IPS DF 6.9 (cell line): ENCODE data around the gene SEC24C.
A peak's percentile ranks its signal among the peaks of the same experiment; 100 is the strongest.
"Not testable (repeated sequence)": the region's sequence is repeated elsewhere in the genome, so short reads cannot be mapped to it uniquely, and the experiment has no call there.

Source experiments
- DNase-seq: peaks from one replicate; pipeline ENCODE4 v3.0.0-alpha.2; 2013; ENCODE audit warnings: low read depth, low spot score
- H3K27ac ChIP-seq: one replicate; pipeline ENCODE4 v1.5.1; 2013; ENCODE audit warnings: low read length, control low read depth
- H3K27me3 ChIP-seq: 2 replicates; pipeline ENCODE4 v1.6.1; 2013; ENCODE audit warnings: mild to moderate bottlenecking, low read length; ENCODE audit not compliant: control insufficient read depth, insufficient read depth
- H3K36me3 ChIP-seq: 2 replicates; pipeline ENCODE4 v1.6.1; 2013; ENCODE audit warnings: low read length; ENCODE audit not compliant: control insufficient read depth, insufficient read depth
- H3K4me1 ChIP-seq: 2 replicates; pipeline ENCODE4 v1.6.1; 2013; ENCODE audit warnings: low read length; ENCODE audit not compliant: control insufficient read depth, insufficient read depth
- H3K4me3 ChIP-seq: 2 replicates; pipeline ENCODE4 v1.5.1; 2013; ENCODE audit warnings: mild to moderate bottlenecking, low read length
- H3K9me3 ChIP-seq: 2 replicates; pipeline ENCODE4 v1.6.1; 2013; ENCODE audit warnings: low read length, inconsistent platforms; ENCODE audit not compliant: control insufficient read depth, insufficient read depth
- WGBS: extraction: QIAGEN DNeasy Blood & Tissue Kit; methylation state at CpG from one replicate; pipeline ENCODE4 v1.1.7; 2013; ENCODE audit warnings: mixed read lengths, missing lambda C conversion rate; ENCODE audit not compliant: insufficient read length, insufficient coverage; 5-methylcytosine and 5-hydroxymethylcytosine counted together

Gene SEC24C

GRCh38 chr10:73785721-73786511 is 41.7 kb downstream of the SEC24C start:
- Histone ChIP-seq H3K4me1 (peaks cover 2% of the 10 kb centered on the region; the same call in 1 of the 2 replicates), H3K27me3 (no peaks in the 10 kb centered on the region), H3K36me3 (peaks cover 11% of the 10 kb centered on the region), H3K27ac (no peak overlapping the region), H3K9me3 (no peaks in the 10 kb centered on the region), H3K4me3 (peak overlapping the region; percentile 60; the same call in 1 of the 2 replicates)
- no peak for DNase-seq
- no CpG with 5 or more reads among the region's 54 CpGs for WGBS

GRCh38 chr10:73786512-73786885 is 42.3 kb downstream of the SEC24C start:
- no peaks in the 10 kb centered on the region for H3K9me3 ChIP-seq
- H3K36me3 ChIP-seq = peaks cover 17% of the 10 kb centered on the region
- peak overlapping the region; percentile 60; the same call in 1 of the 2 replicates for H3K4me3 ChIP-seq
- no CpG with 5 or more reads among the region's 2 CpGs for WGBS
- DNase-seq = no peak
- H3K4me1 ChIP-seq = peaks cover 2% of the 10 kb centered on the region; the same call in 1 of the 2 replicates
- no peak overlapping the region for H3K27ac ChIP-seq
- no peaks in the 10 kb centered on the region for H3K27me3 ChIP-seq

GRCh38 chr10:73787031-73787800 is 43.0 kb downstream of the SEC24C start:
- not testable (repeated sequence) for H3K9me3 ChIP-seq, H3K27ac ChIP-seq, H3K27me3 ChIP-seq, H3K4me1 ChIP-seq, H3K4me3 ChIP-seq, DNase-seq
- H3K36me3 ChIP-seq = peaks cover 21% of the 10 kb centered on the region
- no CpG with 5 or more reads among the region's 21 CpGs for whole genome bisulfite sequencing

GRCh38 chr10:73788864-73789658 is 44.9 kb downstream of the SEC24C start:
- Histone ChIP-seq H3K4me3 (no peak overlapping the region; the same call in 1 of the 2 replicates), H3K27me3 (no peaks in the 10 kb centered on the region), H3K27ac (no peak overlapping the region), H3K9me3 (no peaks in the 10 kb centered on the region), H3K36me3 (peaks cover 25% of the 10 kb centered on the region), H3K4me1 (peaks cover 2% of the 10 kb centered on the region)
- WGBS = no CpG with 5 or more reads among the region's 17 CpGs
- DNase-seq = no peak

- Histone ChIP-seq H3K36me3 (peaks cover 29% of the 10 kb centered on the region), H3K4me3 (no peak overlapping the region; the same call in 1 of the 2 replicates), H3K27me3 (no peaks in the 10 kb centered on the region), H3K27ac (no peak overlapping the region), H3K9me3 (no peaks in the 10 kb centered on the region), H3K4me1 (peaks cover 2% of the 10 kb centered on the region)
- no peak for DNase-seq
- no CpG with 5 or more reads among the region's 10 CpGs for WGBS
These were observed 45.5 kb downstream of the SEC24C start for GRCh38 chr10:73789659-73790055.

- no CpG with 5 or more reads among the region's 22 CpGs for WGBS
- Histone ChIP-seq H3K27me3 (no peaks in the 10 kb centered on the region), H3K4me3 (no peak overlapping the region), H3K4me1 (peaks cover 2% of the 10 kb centered on the region), H3K36me3 (peaks cover 29% of the 10 kb centered on the region), H3K27ac (no peak overlapping the region), H3K9me3 (no peaks in the 10 kb centered on the region)
- no peak for DNase-seq
These were observed 46.9 kb downstream of the SEC24C start for GRCh38 chr10:73790886-73791625.

- Histone ChIP-seq H3K4me3 (no peak overlapping the region), H3K36me3 (peaks cover 29% of the 10 kb centered on the region), H3K27me3 (no peaks in the 10 kb centered on the region), H3K9me3 (no peaks in the 10 kb centered on the region), H3K4me1 (no peaks in the 10 kb centered on the region; the same call in 1 of the 2 replicates), H3K27ac (no peak overlapping the region)
- no CpG with 5 or more reads among the region's 26 CpGs for WGBS
- DNase-seq = no peak
These were observed 47.8 kb downstream of the SEC24C start for GRCh38 chr10:73791871-73792400.

GRCh38 chr10:73793456-73793855 is 49.3 kb downstream of the SEC24C start:
- no peaks in the 10 kb centered on the region; the same call in 1 of the 2 replicates for H3K4me1 ChIP-seq
- H3K36me3 ChIP-seq = peaks cover 29% of the 10 kb centered on the region
- no peak overlapping the region for H3K27ac ChIP-seq
- no peaks in the 10 kb centered on the region for H3K9me3 ChIP-seq
- DNase-seq = no peak
- no CpG with 5 or more reads among the region's 5 CpGs for WGBS
- H3K27me3 ChIP-seq = no peaks in the 10 kb centered on the region
- H3K4me3 ChIP-seq = no peak overlapping the region

GRCh38 chr10:73795491-73795890 is 51.3 kb downstream of the SEC24C start:
- H3K9me3 ChIP-seq, DNase-seq, H3K4me1 ChIP-seq, H3K27me3 ChIP-seq, H3K4me3 ChIP-seq, H3K27ac ChIP-seq: not testable (repeated sequence)
- WGBS = no CpG with 5 or more reads among the region's 10 CpGs
- peaks cover 22% of the 10 kb centered on the region for H3K36me3 ChIP-seq
